Heart left ventricle (tissue), 16 donors: ENCODE measurements around the gene SEMA3F. TPM values are rescaled to one million over a fixed set of nuclear protein-coding genes. Genes with fewer than 3 reads are reported as not detected.
A peak's percentile ranks its signal among the peaks of the same experiment; 100 is the strongest.

Experiments
- ATAC-seq, 4 donors: fragments of 200-7000 bp; cut with Tn5 transposase; one replicate each; pipeline ENCODE4 v1.9.1; 2020 to 2022; ENCODE audit warnings: moderate library complexity in 4 of 4, mild to moderate bottlenecking in 3 of 4, moderate number of reproducible peaks in 1 of 4
- DNase-seq, 5 donors: peaks; one replicate each; pipeline ENCODE4 v3.0.0-alpha.2; 2020
- H3K27ac ChIP-seq, 12 donors: fragments of 200-600 bp; sonication (generic) in 4 of 12; one replicate each; pipeline versions ENCODE4 v1.5.0 to v1.8.0; 2016 to 2022; ENCODE audit warnings: mild to moderate bottlenecking in 2 of 12
- H3K27me3 ChIP-seq, 9 donors: fragments of 200-600 bp; sonication (generic) in 2 of 9; one replicate each; pipeline versions ENCODE4 v1.5.1 to v1.8.0; 2016 to 2022; ENCODE audit warnings: mild to moderate bottlenecking in 3 of 9
- H3K36me3 ChIP-seq, 9 donors: fragments of 200-600 bp; sonication (generic) in 2 of 9; one replicate each; pipeline versions ENCODE4 v1.5.0 to v1.8.0; 2018 to 2022; ENCODE audit warnings: mild to moderate bottlenecking in 2 of 9
- H3K4me1 ChIP-seq, 12 donors: fragments of 200-600 bp; sonication (generic) in 4 of 12; one replicate each; pipeline versions ENCODE4 v1.5.0 to v1.8.0; 2016 to 2022; ENCODE audit warnings: mild to moderate bottlenecking in 3 of 12
- H3K4me3 ChIP-seq, 12 donors: fragments of 200-600 bp; sonication (generic) in 4 of 12; one replicate each; pipeline versions ENCODE4 v1.5.0 to v1.8.0; 2017 to 2022; ENCODE audit warnings: mild to moderate bottlenecking in 9 of 12, moderate library complexity in 4 of 12
- H3K9me3 ChIP-seq, 12 donors: fragments of 200-600 bp; sonication (generic) in 4 of 12; one replicate each; pipeline versions ENCODE4 v1.5.0 to v1.8.0; 2016 to 2022; ENCODE audit warnings: mild to moderate bottlenecking in 1 of 12
- POLR2A ChIP-seq, 2 donors: fragments of 450-650 bp; IDR thresholded peaks; one replicate each; pipeline ENCODE4 v1.6.1; 2017; ENCODE audit warnings: antibody characterized with exemption in 2 of 2, mild to moderate bottlenecking in 2 of 2, moderate library complexity in 2 of 2
- WGBS, 4 donors: extraction: QIAGEN DNeasy Blood & Tissue Kit in 2 of 4; methylation state at CpG; one replicate each; pipeline versions ENCODE4 v1.1.5 to v1.1.7; 2013 to 2018; 5-methylcytosine and 5-hydroxymethylcytosine counted together
- intact Hi-C, 10 donors: fragments of 100-400 bp; cut with DNase I; formaldehyde crosslinking; loops; one replicate each; pipeline versions ENCODE4 v1.11.1 to v1.14.2; 2022
- polyA plus RNA-seq, 2 donors: library from polyadenylated mRNA; stranded (reverse); fragments of 200-250 nt; gene quantifications; one replicate each; pipeline ENCODE4 v1.2.3, GENCODE V29; 2013
- total RNA-seq, 9 donors: library from RNA; depleted of rRNA in 2 of 9; stranded (reverse); fragments of >200 nt in 2 of 9; fragmentation: NEBNext Ultra II Directional in 3 of 9; extraction: Animal tissue kit (Norgen Biotek cat#: 25700) in 3 of 9; gene quantifications; one replicate each; pipeline versions ENCODE4 v1.1.0 to v1.2.4, GENCODE V29; 2016 to 2023
- TF ChIP-seq, protein P1 (sequence below), 12 donors: fragments of 200-600 bp; sonication (generic) in 4 of 12; IDR thresholded peaks; one replicate each; pipeline versions ENCODE4 v1.5.0 to v1.8.0; 2018 to 2022; ENCODE audit warnings: antibody characterized with exemption in 12 of 12, mild to moderate bottlenecking in 5 of 12
- donor health status: ischemic (EF 13 %, LVEDD 7.1; RV severe dilation, severe dysfunction).
- donor health status: healthy with polysubstance abuse.
- donor health status: DM: no; HTN: yes; CAD: no.
- donor health status: DM: no; HTN: no; CAD: no.
- donor health status: ischemic (EF 25% LVEDD 6.9; RV normal size, moderate dysfunction).
- donor health status: ischemic (EF 25% LVEDD 5.7; RV mildly dilated, moderate dysfunction).
- donor health status: healthy.
- donor health status: DM: yes; HTN: yes; CAD: no.
- donor health status: ischemic (EF 35%, LVEDD 5.7; RV mildly dilated, moderate dysfunction).
- donor health status: nonischemic (EF 11% LVEDD 7.7; RV severe dilation, severe dysfunction).
- donor health status: DM: yes; HTN: yes; CAD: no.
- donor health status: PGD.
- donor health status: ischemic (EF 29% LVEDD 5.4; RV normal size, mild dysfunction).
- donor health status: nonischemic (EF 23%, LVEDD 6.1; RV moderate dilation, normal function).

Gene SEMA3F
- total and polyA plus RNA-seq, 11 donors, result 6.1 to 94.1 (median 11.3) TPM

DNA sequence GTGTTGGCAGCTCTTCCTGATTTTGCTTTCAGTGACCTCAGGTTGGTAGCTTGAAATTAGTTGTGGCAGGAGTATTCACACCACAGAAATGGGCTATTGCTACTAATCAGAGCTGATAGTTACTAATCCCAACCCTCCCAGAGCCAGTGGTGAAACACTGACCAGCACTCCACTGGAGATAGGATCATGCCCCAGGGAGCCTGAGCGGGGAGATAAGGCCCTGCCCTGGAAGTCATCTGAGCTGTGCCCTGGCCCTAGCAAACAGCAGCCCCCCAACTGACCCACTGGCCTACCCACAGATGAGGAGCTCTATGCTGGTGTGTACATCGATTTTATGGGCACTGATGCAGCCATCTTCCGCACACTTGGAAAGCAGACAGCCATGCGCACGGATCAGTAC is 26.9 kb downstream of the SEMA3F start:
- Histone ChIP-seq H3K27me3 (no peaks in the 10 kb centered on the region), H3K4me1 (no peaks in the 10 kb centered on the region), H3K27ac (no peak overlapping the region), H3K9me3 (no peaks in the 10 kb centered on the region), H3K4me3 (no peak overlapping the region), H3K36me3 (peaks cover 0 to 21% (median 4%) of the 10 kb centered on the region in 9 donors)
- no peak for ATAC-seq
- DNase-seq, result no peak
- 87 to 96% (median 91%) methylated on average over 4 to 5 of the region's 5 CpGs for WGBS, 4 donors
- TF ChIP-seq POLR2A (IDR thresholded peaks at IDR 0.05), result no peak
- TF ChIP-seq, protein P1, sequence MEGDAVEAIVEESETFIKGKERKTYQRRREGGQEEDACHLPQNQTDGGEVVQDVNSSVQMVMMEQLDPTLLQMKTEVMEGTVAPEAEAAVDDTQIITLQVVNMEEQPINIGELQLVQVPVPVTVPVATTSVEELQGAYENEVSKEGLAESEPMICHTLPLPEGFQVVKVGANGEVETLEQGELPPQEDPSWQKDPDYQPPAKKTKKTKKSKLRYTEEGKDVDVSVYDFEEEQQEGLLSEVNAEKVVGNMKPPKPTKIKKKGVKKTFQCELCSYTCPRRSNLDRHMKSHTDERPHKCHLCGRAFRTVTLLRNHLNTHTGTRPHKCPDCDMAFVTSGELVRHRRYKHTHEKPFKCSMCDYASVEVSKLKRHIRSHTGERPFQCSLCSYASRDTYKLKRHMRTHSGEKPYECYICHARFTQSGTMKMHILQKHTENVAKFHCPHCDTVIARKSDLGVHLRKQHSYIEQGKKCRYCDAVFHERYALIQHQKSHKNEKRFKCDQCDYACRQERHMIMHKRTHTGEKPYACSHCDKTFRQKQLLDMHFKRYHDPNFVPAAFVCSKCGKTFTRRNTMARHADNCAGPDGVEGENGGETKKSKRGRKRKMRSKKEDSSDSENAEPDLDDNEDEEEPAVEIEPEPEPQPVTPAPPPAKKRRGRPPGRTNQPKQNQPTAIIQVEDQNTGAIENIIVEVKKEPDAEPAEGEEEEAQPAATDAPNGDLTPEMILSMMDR (IDR thresholded peaks at IDR 0.05), result no peak
- intact Hi-C loops, result no loop called here

DNA sequence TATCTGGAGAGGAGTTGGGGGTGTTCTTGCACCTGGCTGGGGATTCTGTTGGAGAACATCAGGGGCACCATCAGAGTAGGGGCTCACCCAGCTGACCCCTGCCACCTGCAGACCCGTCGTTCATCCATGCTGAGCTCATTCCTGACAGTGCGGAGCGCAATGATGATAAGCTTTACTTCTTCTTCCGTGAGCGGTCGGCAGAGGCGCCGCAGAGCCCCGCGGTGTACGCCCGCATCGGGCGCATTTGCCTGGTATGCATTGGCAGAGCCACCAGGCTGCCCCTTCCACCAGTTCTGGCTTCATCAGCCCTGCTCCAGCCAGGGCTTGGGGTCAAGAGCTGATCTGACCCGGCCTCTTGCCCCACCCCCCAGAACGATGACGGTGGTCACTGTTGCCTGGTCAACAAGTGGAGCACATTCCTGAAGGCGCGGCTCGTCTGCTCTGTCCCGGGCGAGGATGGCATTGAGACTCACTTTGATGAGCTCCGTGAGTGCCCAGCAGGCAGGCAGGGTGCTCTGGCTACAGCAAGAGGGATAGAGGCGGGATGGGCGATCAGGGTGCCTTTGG is 27.5 kb downstream of the SEMA3F start:
- Histone ChIP-seq H3K4me1 (no peaks in the 10 kb centered on the region), H3K9me3 (no peaks in the 10 kb centered on the region), H3K27ac (no peak overlapping the region), H3K4me3 (no peak overlapping the region), H3K36me3 (peaks cover 0 to 26% (median 4%) of the 10 kb centered on the region in 9 donors), H3K27me3 (no peaks in the 10 kb centered on the region)
- ATAC-seq (no peak), DNase-seq (no peak)
- TF ChIP-seq POLR2A (IDR thresholded peaks at IDR 0.05), result no peak
- TF ChIP-seq, protein P1 (IDR thresholded peaks at IDR 0.05), result no peak
- WGBS, 4 donors, result 79 to 85% (median 80%) methylated on average over 15 to 26 of the region's 26 CpGs
- intact Hi-C loops, result no loop called here

GRCh38 chr3:50183755-50184154 is 28.6 kb downstream of the SEMA3F start:
- H3K27ac ChIP-seq, result no peak overlapping the region
- TF ChIP-seq POLR2A (IDR thresholded peaks at IDR 0.05), result no peak
- TF ChIP-seq, protein P1 (IDR thresholded peaks at IDR 0.05), result no peak
- DNase-seq, result no peak
- no peaks in the 10 kb centered on the region for H3K4me1 ChIP-seq
- H3K36me3 ChIP-seq, result peaks cover 0 to 28% (median 4%) of the 10 kb centered on the region in 9 donors
- no peaks in the 10 kb centered on the region for H3K9me3 ChIP-seq
- no peaks in the 10 kb centered on the region for H3K27me3 ChIP-seq
- H3K4me3 ChIP-seq, result no peak overlapping the region
- ATAC-seq, result no peak
- WGBS, 4 donors, result 87 to 95% (median 89%) methylated on average over 6 of the region's 6 CpGs
- intact Hi-C loops, result no loop called here

DNA sequence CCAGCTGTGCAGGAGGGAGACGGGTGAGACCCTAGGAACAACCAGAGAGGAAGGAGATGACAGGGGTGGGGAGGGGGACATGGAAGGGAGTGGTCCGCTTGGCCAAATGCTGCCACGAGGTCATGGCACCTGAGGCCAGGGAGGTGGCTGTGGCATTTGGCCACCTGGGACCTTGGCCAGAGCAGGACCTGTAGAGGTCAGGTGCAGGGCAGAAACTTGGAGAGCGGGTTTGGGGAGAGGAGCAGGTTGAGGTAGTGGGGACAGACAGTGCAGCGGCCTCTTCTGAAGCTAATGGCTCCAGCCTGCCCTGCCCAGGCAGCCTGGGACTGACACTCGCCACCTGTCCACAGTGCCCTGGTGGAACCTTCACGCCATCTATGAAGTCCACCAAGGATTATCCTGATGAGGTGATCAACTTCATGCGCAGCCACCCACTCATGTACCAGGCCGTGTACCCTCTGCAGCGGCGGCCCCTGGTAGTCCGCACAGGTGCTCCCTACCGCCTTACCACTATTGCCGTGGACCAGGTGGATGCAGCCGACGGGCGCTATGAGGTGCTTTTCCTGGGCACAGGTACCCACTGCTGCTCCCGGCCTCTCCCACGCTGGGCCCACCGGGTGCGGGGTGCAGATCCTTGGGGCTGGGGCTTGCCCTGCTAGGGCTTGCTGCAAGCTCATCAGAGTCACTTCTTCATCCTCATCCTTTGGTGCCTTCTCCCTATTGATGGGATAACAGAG is 29.3 kb downstream of the SEMA3F start:
- no peak for ATAC-seq
- Histone ChIP-seq H3K4me1 (peaks cover 0 to 5% (median 0%) of the 10 kb centered on the region in 12 donors), H3K4me3 (no peak overlapping the region), H3K36me3 (peaks cover 0 to 28% (median 4%) of the 10 kb centered on the region in 9 donors), H3K27ac (no peak overlapping the region), H3K27me3 (no peaks in the 10 kb centered on the region), H3K9me3 (no peaks in the 10 kb centered on the region)
- WGBS, 4 donors, result 90 to 96% (median 94%) methylated on average over 17 to 21 of the region's 21 CpGs
- intact Hi-C loops, result no loop called here
- TF ChIP-seq, protein P1 (IDR thresholded peaks at IDR 0.05), result no peak
- no peak for TF ChIP-seq POLR2A (IDR thresholded peaks at IDR 0.05)
- DNase-seq, result peak in 1 of 5 donors; percentile 54
